Measurements from ENCODE around the gene C17orf100.
A peak's percentile ranks its signal among the peaks of the same experiment; 100 is the strongest.

C17orf100 gene

GRCh38 chr17:6651354-6651918 is at the start of gene C17orf100, which contains the start of gene MED31:
Gene C17orf100, plus strand, starts transcription at chr17:6651762. Its CDS starts 152 bp downstream, at chr17:6651914.
Gene MED31, minus strand, starts transcription at chr17:6651605. Its CDS starts 77 bp downstream, at chr17:6651528.
- peak; percentile 39 for DNase-seq (ENCODE audit: low read depth)
- TF ChIP-seq, protein P1, sequence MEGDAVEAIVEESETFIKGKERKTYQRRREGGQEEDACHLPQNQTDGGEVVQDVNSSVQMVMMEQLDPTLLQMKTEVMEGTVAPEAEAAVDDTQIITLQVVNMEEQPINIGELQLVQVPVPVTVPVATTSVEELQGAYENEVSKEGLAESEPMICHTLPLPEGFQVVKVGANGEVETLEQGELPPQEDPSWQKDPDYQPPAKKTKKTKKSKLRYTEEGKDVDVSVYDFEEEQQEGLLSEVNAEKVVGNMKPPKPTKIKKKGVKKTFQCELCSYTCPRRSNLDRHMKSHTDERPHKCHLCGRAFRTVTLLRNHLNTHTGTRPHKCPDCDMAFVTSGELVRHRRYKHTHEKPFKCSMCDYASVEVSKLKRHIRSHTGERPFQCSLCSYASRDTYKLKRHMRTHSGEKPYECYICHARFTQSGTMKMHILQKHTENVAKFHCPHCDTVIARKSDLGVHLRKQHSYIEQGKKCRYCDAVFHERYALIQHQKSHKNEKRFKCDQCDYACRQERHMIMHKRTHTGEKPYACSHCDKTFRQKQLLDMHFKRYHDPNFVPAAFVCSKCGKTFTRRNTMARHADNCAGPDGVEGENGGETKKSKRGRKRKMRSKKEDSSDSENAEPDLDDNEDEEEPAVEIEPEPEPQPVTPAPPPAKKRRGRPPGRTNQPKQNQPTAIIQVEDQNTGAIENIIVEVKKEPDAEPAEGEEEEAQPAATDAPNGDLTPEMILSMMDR (IDR thresholded peaks at IDR 0.05; ENCODE audit: control insufficient read depth, insufficient read depth, low read depth, low read length, missing control alignments), result no peak
- H3K4me3 ChIP-seq (ENCODE audit: control insufficient read depth, low read depth, low read length), result peak within 1 kb of the TSS; percentile 89

- TF ChIP-seq, protein P1 (IDR thresholded peaks at IDR 0.05; ENCODE audit: control insufficient read depth, insufficient read depth, low read depth, low read length, missing control alignments), result no peak
- no peak overlapping the region for H3K4me3 ChIP-seq (ENCODE audit: control insufficient read depth, low read depth, low read length)
- DNase-seq (ENCODE audit: low read depth), result no peak
Measured at GRCh38 chr17:6602141-6602540, 49.4 kb upstream of the C17orf100 start.

- H3K4me3 ChIP-seq (ENCODE audit: control insufficient read depth, low read depth, low read length), result no peak overlapping the region
- DNase-seq (ENCODE audit: low read depth), result no peak
- TF ChIP-seq, protein P1 (IDR thresholded peaks at IDR 0.05; ENCODE audit: control insufficient read depth, insufficient read depth, low read depth, low read length, missing control alignments), result no peak
Measured at GRCh38 chr17:6603744-6604325, 47.7 kb upstream of the C17orf100 start.

DNA sequence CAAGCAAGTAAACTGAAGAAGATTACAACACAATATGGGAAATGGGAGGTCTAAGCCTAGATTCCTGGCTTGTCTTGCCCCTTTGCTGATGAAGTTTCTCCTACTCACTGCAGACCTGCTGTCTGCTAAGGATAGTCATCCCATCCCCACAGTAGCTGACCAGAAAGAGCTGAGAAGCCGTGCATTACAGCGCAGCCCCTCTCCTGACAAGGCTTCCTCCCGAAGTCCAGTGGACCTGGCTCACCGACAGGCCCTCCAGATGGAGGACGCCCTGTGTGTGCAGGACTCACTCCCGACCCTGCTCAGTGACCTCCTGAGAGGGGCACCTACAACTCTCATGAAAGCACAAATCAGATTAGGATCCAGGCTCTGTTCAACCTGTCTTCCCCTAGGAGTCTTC is 46.4 kb upstream of the C17orf100 start:
- TF ChIP-seq, protein P1 (IDR thresholded peaks at IDR 0.05; ENCODE audit: control insufficient read depth, insufficient read depth, low read depth, low read length, missing control alignments), result no peak
- no peak for DNase-seq (ENCODE audit: low read depth)
- H3K4me3 ChIP-seq (ENCODE audit: control insufficient read depth, low read depth, low read length), result no peak overlapping the region

GRCh38 chr17:6608321-6608720 is 43.2 kb upstream of the C17orf100 start:
- H3K4me3 ChIP-seq (ENCODE audit: control insufficient read depth, low read depth, low read length), result no peak overlapping the region
- DNase-seq (ENCODE audit: low read depth), result no peak
- TF ChIP-seq, protein P1 (IDR thresholded peaks at IDR 0.05; ENCODE audit: control insufficient read depth, insufficient read depth, low read depth, low read length, missing control alignments), result no peak

- DNase-seq (ENCODE audit: low read depth), result no peak
- no peak overlapping the region for H3K4me3 ChIP-seq (ENCODE audit: control insufficient read depth, low read depth, low read length)
- TF ChIP-seq, protein P1 (IDR thresholded peaks at IDR 0.05; ENCODE audit: control insufficient read depth, insufficient read depth, low read depth, low read length, missing control alignments), result no peak
Measured at GRCh38 chr17:6610011-6610410, 41.6 kb upstream of the C17orf100 start.

Measured in AG09309 (cell line).